Activated CD4-positive, CD25-positive, alpha-beta regulatory T cell treated with anti-CD3 and anti-CD28 coated beads, Interleukin-2, amount 50 U/mL, for 72 hours (primary cell): ENCODE measurements around the gene HMGCL.
"Not testable (repeated sequence)": the region's sequence is repeated elsewhere in the genome, so short reads cannot be mapped to it uniquely, and the experiment has no call there.

Experiments
- DNase-seq: peaks from one replicate; pipeline ENCODE4 v3.0.0; 2021

HMGCL gene

DNA sequence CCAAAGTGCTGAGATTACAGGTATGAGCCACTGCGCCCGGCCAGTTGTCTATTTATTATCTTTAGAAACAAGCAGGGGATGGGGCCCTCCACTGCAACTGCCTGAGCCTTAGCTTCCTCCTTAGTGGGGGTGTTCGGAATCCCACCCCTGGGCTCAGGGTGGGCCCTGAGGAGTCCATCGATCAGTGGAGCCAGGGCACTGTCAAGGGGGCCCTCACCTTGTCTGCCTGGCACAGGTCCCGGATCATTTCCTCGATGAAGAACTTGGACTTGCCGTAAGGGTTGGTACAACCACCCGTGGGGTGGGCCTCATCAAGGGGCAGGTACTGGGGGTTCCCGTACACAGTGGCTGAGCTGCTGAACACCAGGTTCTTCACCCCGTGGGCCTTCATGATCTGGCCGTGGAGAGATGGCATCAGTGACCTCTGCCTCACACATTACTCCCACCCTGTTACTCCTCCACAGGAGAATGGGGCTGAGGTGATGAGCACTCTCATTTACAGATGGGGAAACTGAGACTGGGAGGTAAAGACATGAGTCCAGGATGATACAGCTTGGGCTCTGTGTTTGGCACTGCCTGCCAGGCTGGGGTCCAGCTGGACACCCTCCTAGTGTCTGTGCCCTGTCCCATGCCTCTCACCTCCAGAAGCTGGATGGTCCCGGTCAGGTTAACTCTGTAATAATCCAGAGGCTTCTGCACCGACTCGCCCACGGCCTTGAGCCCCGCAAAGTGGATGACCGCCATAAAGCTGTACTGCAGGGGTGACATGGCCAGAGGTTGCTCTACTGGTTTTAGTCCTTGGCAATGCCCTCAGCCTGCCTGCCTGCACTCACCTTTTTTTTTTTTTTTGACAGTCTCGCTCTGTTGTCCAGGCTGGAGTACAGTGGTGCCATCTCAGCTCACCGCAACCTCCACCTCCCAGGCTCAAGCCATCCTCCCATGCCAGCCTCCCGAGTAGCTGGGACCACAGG lies 27.5 kb downstream of the HMGCL start:
- DNase-seq, result no peak

DNA sequence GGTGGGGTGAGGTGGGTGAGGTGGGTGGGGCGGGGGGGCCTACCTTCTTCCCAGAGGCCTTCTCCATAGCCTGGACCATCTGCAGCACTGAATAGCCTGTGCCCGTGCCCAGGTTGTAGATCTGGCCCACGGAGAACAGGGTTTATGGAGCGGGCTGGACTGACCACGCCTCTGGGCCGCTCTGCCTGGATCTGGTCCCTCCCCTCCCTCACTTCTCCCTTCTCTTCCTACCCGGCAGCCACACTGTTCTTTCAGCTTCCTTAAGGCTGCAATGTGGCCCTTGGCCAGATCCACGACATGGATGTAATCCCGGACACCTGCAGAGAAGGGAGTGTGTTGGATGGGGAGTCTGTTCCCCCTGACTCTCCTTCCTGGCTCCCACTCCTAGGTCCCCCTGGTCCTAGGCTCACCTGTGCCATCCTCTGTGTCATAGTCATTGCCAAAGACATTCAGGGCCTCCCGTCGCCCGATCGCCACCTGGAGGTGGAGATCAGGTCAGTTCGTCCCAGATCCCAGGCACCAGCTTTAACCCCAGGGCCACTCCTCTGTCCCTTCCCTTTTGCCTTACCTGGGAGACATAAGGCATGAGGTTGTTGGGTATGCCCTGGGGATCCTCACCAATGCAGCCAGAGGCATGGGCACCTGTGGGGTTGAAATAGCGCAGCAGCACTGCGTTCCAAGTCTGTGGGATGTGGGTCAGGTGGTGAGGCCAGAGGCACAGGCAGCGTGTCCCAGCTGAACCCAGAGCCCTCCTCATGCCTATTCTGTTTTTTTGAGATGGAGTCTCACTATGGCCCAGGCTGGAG lies 28.6 kb downstream of the HMGCL start:
- DNase-seq, result no peak

DNA sequence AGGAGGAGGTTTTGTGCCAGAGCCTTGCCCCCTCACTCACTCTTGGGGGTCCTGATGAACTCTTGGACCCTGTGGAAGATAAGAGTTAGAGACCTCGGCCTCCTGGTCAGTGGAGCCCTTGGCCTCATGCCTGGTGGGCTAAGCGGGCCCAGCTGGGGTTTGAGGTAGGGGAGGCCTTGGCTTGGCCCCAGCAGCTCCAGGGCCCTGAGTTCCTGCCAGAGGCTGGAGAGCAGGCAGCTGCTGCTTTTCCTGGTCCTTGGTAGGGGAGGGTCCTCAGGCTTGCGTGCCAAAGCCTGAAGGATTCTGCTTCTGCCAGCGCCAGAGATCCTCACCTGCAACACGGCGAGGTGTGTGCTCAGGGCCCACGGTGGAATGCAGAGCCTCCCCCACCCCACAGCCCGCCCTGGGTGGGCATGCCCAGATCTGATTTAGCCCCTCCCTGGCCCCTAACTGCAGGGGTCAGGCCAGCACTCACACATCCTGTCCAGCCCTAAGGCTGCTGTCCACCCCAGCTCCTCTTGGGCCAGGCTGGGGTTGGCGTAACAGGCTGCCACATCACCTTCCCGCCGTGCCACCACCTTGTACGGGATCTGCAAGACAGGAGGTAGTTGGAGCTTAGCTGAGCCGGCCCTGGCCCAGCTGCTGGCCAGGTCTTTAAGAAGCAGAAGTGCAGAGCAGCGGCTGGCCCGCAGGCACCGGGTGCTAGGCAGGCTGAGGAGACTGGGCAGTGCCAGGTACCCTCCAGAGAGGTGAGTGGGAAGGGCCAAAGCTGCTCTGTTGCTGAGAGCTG lies 29.4 kb downstream of the HMGCL start:
- DNase-seq, result no peak

DNA sequence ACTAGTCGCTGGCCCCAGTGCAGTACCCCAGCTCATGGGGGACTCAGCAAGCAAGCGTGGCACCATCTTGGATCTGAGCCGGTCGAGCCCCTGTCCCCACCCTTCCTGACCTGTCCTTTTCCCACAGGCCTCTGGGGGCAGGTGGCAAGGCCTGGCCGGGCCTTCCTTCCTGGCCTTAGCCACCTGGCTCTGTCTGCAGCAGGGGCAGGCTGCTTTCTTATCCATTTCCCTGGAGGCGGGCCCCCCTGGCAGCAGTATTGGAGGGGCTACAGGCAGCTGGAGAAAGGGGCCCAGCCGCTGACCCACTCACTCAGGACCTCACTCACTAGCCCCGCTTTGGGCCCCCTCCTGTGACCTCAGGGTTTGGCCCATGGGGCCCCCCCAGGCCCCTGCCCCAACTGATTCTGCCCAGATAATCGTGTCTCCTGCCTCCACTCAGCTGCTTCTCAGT lies 30.5 kb downstream of the HMGCL start:
- DNase-seq, result not testable (repeated sequence)

DNA sequence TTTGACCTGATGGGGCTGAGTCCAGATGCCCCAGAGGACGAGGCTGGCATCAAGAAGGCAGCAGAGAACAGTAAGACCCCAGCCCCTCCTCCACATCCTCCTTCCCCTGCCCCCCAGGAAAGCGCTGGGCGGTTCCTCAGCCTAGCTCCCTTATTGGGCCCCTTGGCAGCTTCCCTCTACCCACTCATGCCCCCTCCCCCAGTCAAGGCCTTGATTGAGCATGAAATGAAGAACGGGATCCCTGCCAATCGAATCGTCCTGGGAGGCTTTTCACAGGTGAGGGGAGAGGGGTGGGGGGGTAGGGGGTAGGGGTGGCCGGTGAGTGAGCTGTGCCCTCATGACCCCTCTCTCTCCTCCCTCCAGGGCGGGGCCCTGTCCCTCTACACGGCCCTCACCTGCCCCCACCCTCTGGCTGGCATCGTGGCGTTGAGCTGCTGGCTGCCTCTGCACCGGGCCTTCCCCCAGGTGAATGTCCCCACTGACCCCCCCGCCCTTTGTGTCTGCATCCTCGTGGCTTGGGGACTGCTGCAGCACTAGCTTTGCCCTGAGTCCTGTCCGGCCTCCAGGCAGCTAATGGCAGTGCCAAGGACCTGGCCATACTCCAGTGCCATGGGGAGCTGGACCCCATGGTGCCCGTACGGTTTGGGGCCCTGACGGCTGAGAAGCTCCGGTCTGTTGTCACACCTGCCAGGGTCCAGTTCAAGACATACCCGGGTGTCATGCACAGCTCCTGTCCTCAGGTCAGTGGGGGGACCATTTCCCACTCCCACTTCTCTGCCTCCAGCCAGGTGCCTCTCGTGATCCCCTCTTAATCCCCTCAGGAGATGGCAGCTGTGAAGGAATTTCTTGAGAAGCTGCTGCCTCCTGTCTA lies 31.1 kb downstream of the HMGCL start:
- DNase-seq, result no peak

DNA sequence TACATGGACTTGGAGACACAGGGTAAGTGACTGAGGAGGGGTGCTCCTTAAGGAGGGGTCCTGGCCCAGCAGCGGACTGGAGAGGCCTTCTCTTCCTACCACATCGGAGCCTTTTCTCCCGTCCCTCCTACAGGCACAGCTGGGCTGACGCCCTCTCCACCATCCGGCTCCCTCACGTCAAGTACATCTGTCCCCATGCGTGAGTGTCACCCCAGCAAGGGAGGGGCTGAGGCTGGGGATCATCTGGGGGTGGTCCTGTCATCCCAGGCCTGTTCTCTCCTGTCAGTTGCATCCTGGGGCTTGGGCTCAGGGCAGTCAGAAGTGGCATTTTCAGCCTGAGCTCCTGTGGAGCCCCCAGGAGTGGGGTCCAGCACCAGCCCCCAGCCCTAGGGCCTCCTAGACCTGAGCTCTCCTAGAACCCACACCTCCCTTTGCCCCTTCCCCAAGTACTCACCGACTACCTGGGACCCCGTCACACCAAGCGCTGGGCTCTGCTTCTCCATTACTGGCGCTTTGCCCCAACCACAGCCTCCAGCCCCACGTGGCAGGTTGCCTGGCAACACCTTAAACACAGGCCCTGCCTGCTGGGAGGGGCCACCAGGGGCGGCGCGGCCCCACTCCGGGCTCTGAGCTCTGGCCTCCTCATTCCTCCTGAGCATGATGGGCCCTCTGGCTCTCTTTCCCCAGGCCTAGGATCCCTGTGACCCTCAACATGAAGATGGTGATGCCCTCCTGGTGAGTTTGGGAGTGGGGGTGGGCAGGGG lies 32.0 kb downstream of the HMGCL start:
- no peak for DNase-seq

DNA sequence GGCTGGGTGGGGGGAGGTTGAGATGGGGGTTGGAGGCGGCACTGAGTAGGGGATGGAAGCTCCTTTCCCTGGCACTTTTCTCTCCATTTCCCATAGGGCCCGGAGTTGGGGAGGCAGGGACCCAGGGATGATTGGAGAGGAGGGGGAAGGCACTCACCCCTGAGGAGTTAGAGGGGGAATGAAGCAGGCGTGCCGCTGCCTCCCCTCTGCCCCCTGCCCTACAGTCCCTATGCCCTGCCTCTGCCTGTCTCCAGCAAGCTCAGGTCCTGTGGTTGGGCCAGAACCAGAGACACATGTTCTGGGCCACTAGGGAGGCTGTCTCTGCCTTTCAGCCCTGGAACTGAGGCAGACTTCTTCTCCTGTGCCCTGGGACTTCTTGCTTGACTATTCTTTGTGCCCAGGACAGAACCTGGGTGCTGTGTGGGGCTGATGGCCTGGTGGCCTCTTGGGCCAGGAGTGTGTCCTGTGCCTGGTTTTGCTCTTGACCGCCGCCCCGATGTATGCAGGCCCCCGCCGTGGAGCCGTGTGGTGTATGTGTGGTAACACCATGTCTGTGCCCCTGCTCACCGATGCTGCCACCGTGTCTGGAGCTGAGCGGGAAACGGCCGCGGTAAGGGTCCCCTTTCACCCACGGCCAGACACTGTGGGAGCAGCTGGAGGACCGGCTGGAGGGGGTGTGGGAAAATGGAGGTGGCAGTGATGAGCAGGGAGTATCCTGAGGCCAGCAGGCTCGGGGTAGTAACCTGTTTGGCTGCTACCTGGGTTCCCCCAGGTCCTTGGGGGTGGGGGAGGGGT lies 32.9 kb downstream of the HMGCL start:
- no peak for DNase-seq

DNA sequence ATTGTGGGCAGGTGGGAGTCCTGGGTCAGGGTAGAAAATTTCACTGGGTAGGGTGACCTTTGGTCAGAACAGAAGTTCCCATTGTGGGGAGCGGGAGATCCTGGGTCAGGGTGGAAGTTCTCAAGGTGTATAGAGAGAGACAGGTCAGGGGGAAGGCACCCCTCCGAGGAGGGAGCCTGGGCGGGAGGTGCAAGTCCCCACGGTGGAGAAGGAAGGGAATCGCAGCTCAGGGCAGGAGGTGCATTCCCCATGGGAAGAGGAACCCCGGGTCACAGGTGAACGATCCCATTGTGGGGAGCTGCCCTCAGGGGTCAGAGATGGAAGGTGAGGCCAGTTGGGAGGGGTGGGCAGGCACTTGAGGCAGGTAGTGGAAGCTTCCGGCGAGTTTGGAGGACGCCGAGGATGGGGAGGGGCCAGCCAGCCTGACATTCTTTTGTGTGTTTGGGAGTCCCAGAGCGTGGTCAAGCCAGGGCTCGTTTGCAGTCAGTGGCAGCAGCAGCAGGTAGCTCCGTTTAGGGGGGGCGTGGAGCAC lies 33.6 kb downstream of the HMGCL start:
- DNase-seq, result no peak

DNA sequence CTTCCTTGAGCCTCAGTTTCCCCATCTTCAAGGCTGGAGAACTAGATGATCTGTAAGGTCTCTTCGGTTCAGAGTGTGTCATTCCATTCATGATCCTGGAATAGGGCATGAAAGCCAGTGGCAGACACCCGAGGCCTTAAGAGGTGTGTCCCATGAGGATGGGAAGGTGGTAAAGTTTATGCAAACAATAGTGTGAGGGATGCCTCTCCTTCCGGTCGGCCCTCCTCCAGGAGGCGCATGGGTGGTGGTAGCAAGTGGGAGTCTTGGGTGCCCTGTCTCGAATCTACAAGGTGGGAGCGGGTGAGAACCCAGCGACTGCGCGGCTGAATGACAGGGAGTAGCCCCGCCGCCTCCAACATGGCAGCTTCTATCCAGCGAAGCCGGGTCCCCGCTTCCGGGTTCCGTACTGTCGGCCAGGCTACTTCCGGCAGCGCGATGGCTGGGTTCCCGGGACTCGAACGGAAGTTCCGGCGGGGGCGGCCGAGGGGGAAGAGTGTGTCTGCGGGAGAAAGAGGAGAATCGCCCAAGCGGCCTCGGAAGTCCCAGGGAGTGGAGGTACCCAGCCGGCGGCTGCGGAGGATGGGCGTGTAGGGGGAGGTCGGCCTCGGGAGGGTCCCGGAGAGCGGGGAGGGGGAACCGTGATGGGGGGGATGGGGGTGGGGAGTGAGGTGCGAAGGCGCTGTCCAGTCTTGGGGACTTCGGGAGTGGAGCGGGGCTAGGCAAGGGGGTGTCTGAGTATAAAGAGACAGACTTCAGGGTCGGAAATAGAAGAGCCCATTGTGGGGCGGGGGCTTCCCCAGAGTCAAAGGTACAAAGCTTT lies 34.3 kb downstream of the HMGCL start, which contains the start of gene LYPLA2:
TSS of gene LYPLA2 (plus strand) at position 450 of the 820 bp plus-strand sequence. CDS start 1,538 bp downstream, outside the sequence.
- peak; percentile 85 for DNase-seq

DNA sequence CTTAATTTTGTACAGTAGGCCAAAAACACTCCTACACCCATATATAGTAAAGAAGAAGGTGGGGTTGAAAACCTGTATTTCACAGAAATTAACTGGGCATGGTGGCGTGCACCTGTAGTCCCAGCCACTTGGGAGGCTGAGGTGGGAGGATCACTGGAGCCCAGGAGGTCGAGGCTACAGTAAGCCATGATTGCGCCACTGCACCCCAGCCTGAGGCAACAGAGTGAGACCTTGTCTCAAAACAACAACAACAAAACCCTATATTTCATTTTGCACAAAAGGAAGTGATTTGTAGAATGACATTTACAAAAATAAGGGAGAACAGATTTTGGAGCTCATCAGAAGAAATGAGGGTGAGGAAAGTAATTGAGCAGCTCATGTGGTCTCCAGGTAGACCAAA lies 36.5 kb downstream of the HMGCL start:
- DNase-seq, result no peak

DNA sequence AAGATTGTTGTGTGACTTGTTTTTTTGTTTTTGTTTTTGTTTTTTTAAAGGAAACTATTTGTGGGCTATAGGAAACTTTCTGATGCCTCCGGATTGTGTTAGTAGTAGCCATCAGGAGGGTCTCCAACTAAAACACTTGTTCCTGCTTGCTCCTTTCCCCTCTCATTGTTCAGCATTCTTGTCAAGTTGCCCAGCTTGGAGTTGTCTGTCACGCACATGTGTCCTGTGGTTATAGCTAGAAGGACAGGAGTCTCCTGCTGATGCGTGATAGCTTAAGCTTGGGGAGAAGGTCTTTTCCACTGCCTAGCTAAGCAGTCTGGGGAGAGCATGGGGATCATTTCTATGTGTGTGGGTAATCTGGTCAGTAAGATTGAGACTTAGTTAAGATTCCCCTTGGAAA lies 37.5 kb downstream of the HMGCL start:
- DNase-seq, result no peak

DNA sequence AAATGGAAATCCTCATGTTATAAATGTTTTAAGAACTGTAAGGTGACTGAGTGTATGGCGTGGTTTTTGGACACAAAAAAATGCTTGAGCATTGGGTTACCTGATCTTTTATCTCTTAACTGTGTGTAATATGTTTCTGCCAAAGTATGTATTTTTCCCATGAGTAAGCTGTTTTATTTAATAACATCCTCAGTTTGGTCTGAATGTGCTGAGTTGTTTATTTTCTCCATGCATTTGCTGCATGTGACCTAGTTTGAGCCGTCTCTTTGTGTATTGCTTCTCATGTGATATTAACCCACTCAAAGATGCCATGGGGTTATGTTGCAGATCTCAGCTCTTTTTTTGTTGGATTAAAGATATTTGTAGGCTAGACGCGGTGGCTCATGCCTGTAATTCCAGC lies 40.4 kb downstream of the HMGCL start:
- DNase-seq, result no peak

DNA sequence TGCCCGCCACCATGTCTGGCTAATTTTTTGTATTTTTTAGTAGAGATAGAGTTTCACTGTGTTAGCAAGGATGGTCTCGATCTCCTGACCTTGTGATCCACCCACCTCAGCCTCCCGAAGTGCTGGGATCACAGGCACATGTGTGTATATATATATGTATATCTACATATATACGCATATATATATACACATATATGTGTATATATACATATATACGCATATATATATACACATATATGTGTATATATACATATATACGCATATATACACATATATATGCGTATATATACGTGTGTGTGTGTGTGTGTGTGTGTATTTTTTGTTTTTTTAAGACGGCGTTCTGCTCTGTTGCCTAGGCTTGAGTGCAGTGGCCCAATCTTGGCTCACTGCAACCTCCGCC lies 42.1 kb downstream of the HMGCL start:
- not testable (repeated sequence) for DNase-seq

DNA sequence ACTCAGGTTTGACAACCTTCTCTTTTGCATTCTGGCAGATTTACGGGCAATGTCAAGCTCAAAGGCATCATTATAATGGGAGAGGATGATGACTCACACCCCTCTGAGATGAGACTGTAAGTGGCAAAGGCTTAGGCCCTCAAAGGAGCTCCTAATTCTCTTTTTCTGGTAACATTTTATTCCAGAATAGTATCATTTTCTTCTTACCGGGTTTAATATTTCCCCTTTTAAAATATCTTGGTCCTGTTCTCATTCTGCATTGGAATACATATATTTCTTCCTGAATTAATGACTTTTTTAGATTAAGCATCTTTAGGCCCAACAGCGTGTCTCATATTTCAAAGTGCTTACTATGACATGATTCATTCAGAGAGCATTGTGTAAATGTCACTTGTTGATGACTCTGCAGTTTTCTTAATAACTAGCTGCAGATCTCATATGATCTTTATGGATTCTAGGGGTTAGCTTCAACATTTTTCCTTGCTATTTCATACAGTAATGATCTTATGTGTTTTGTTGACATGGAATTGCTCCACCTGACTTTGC lies 45.3 kb downstream of the HMGCL start:
- DNase-seq, result no peak

DNA sequence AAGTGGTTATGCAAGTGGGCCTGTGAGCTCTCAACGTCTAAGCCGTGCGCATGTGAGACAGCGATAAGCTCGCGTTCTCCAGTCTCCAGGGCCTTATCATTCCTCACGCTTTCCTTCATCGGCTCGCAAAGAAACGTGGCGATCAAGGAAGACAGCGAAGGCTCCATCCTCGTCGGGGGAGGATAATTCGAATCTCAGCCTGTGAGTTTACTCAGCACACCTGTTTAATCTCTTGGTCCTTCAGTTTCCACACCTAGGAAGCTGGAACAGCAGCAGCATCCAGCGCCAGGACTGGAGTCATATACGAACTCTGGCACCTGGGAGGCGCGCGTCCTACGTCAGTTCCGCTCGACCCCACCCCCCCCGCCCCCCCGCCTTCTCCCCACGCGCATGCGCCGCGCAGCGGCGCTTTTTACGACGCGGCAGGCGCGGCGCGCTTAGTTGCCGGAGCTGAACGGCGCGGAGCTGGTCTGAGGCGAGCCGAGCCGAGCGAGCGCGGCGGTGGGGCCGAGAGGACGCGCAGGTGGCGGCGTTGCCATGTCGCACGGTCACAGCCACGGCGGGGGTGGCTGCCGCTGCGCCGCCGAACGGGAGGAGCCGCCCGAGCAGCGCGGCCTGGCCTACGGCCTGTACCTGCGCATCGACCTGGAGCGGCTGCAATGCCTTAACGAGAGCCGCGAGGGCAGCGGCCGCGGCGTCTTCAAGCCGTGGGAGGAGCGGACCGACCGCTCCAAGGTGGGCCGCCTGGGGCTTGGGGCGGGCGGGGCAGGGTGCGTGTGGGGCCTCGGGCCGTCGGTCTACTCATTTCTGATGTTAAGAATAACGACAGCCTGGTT lies 47.0 kb downstream of the HMGCL start, which contains the start of gene PITHD1:
TSS of gene PITHD1 (plus strand) at position 440 of the 836 bp plus-strand sequence. CDS start at position 538, 98 bp downstream.
- peak; percentile 82 for DNase-seq

DNA sequence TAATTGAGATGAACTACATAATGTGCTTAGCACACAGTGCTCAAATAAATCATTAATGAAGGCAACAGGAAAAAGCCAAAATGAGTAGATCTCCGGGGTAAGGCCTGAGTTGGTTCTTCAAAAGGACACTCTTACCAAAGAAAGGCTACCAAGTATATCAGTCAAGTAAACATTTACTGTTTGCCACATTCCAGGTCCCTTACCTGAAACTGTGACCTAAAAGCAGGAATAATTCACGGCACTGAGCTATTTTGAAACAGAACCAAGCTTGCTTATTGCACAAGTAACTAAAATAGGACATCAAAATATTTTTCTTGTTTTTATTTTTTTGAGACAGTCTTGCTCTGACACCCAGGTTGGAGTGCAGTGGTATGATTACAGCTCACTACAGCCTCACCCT lies 49.0 kb downstream of the HMGCL start:
- no peak for DNase-seq

DNA sequence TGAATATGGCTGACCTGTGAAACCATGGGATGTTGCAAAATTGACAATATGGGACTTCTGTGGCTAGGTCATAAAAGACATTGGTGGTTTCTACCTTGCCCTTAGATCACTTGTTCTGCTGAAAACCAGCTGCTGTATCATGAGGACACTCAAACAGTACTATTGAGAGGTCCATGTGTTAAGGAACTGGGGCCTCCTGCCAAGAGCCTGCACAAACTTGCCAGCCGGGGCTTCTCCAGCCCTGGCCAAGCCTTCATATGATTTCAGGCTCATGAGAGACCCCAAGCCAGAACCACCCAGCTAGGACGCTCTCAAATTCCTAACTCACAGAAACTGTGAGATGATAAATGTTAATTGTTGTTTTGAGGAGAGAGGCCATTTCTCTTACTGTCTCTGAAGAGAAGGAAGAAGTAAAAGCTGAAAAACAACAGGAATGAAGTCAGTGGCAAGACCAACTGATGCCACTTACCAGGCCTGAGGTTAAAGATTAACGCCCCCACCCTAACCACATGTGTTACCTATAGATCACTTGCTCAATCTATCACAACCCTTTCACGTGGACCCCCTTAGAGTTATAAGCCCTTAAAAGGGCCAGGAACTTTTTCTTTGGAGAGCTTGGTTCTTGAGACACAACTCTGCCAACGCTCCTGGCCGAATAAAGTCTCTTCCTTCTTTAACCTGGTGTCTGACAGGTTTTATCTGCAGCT lies 50.9 kb downstream of the HMGCL start:
- DNase-seq, result no peak
